Stimulated activated naive CD4-positive, alpha-beta T cell treated with Interleukin-2 at 50 U/mL for 16 hours (primary cell): ENCODE results near the gene SPAG8.
A peak's percentile ranks its signal among the peaks of the same experiment; 100 is the strongest.

Source experiments
- DNase-seq: peaks from one replicate; lab custom pipeline; 2025; lab: John Stamatoyannopoulos, UW

Gene SPAG8

GRCh38 chr9:35836595-35836994, 24.5 kb upstream of the SPAG8 start:
- no peak for DNase-seq

GRCh38 chr9:35835766-35836165, 23.7 kb upstream of the SPAG8 start:
- no peak for DNase-seq

GRCh38 chr9:35835216-35835632, 23.2 kb upstream of the SPAG8 start:
- no peak for DNase-seq

GRCh38 chr9:35834260-35835215, 22.5 kb upstream of the SPAG8 start:
- no peak for DNase-seq

GRCh38 chr9:35832814-35833213, 20.8 kb upstream of the SPAG8 start:
- DNase-seq: no peak

- DNase-seq: no peak
Observed at GRCh38 chr9:35831040-35831439, 19.0 kb upstream of the SPAG8 start.

- DNase-seq: no peak
Observed at GRCh38 chr9:35829764-35830096, 17.7 kb upstream of the SPAG8 start.

GRCh38 chr9:35829084-35829763, 17.2 kb upstream of the SPAG8 start, which contains the start of gene TMEM8B:
Gene TMEM8B (plus strand): TSS chr9:35829228. CDS start chr9:35829448, 220 bp downstream.
- peak; percentile 94 for DNase-seq

- DNase-seq: no peak
Observed at GRCh38 chr9:35828716-35829083, 16.6 kb upstream of the SPAG8 start, which contains the start of gene FAM221B. Gene FAM221B (minus strand): TSS chr9:35828732. CDS start chr9:35826161, 2,571 bp downstream.

GRCh38 chr9:35827486-35827885, 15.4 kb upstream of the SPAG8 start:
- DNase-seq: no peak

- no peak for DNase-seq
Observed at GRCh38 chr9:35826071-35826701, 14.1 kb upstream of the SPAG8 start.

GRCh38 chr9:35822926-35823325, 10.9 kb upstream of the SPAG8 start:
- DNase-seq: no peak

- DNase-seq: no peak
Observed at GRCh38 chr9:35820076-35820475, 8.0 kb upstream of the SPAG8 start.

GRCh38 chr9:35818341-35818740, 6.3 kb upstream of the SPAG8 start:
- no peak for DNase-seq

GRCh38 chr9:35816708-35817107, 4.6 kb upstream of the SPAG8 start:
- DNase-seq: no peak

- DNase-seq: peak; percentile 98
Observed at GRCh38 chr9:35814841-35815543, 2.9 kb upstream of the SPAG8 start, which contains the start of gene HINT2. Gene HINT2 (minus strand): TSS chr9:35815042. CDS start chr9:35814979, 63 bp downstream.

GRCh38 chr9:35814106-35814840, 2.2 kb upstream of the SPAG8 start:
- DNase-seq: peak; percentile 24

- DNase-seq: no peak
Observed at GRCh38 chr9:35813434-35814105, 1.5 kb upstream of the SPAG8 start.

GRCh38 chr9:35811381-35812024, 559 bp downstream of the SPAG8 start:
- DNase-seq: no peak

GRCh38 chr9:35810122-35810521, 1.9 kb downstream of the SPAG8 start:
- no peak for DNase-seq
